Parathyroid adenoma (tissue), 2 donors: ENCODE results near the gene SUMO3.

Experiments
- H2AFZ ChIP-seq: fragments of 300-600 bp; sonication (generic); one replicate; pipeline ENCODE4 v1.7.0; 2017; ENCODE audit warnings: antibody characterized with exemption, mild to moderate bottlenecking
- H3K27ac ChIP-seq: fragments of 300-600 bp; sonication (generic); one replicate; pipeline ENCODE4 v1.7.0; 2017
- H3K27me3 ChIP-seq: fragments of 300-600 bp; sonication (generic); one replicate; pipeline ENCODE4 v1.7.0; 2017; ENCODE audit warnings: low read length; ENCODE audit not compliant: control insufficient read depth, insufficient read depth
- H3K36me3 ChIP-seq: fragments of 300-600 bp; sonication (generic); one replicate; pipeline ENCODE4 v1.7.0; 2017; ENCODE audit warnings: low read length; ENCODE audit not compliant: control insufficient read depth, insufficient read depth
- H3K4me1 ChIP-seq: fragments of 300-600 bp; sonication (generic); one replicate; pipeline ENCODE4 v1.7.0; 2017; ENCODE audit warnings: control low read depth
- H3K4me2 ChIP-seq: fragments of 300-600 bp; sonication (generic); one replicate; pipeline ENCODE4 v1.7.0; 2017; ENCODE audit warnings: low read length
- H3K4me3 ChIP-seq: fragments of 300-600 bp; sonication (generic); one replicate; pipeline ENCODE4 v1.7.0; 2017; ENCODE audit warnings: low read depth, low read length
- H3K79me2 ChIP-seq: fragments of 300-600 bp; sonication (generic); one replicate; pipeline ENCODE4 v1.7.0; 2017; ENCODE audit warnings: control low read depth
- H3K9ac ChIP-seq: fragments of 300-600 bp; sonication (generic); one replicate; pipeline ENCODE4 v1.7.0; 2017; ENCODE audit warnings: mild to moderate bottlenecking
- H3K9me3 ChIP-seq: fragments of 300-600 bp; sonication (generic); one replicate; pipeline ENCODE4 v1.7.0; 2017; ENCODE audit warnings: low read length; ENCODE audit not compliant: control insufficient read depth
- CTCF ChIP-seq: fragments of 300-600 bp; sonication (generic); IDR thresholded peaks from one replicate; pipeline ENCODE4 v1.7.0; 2017; ENCODE audit warnings: antibody characterized with exemption, mild to moderate bottlenecking
- donor health status: primary hyperparathyroidism.

Gene SUMO3

DNA sequence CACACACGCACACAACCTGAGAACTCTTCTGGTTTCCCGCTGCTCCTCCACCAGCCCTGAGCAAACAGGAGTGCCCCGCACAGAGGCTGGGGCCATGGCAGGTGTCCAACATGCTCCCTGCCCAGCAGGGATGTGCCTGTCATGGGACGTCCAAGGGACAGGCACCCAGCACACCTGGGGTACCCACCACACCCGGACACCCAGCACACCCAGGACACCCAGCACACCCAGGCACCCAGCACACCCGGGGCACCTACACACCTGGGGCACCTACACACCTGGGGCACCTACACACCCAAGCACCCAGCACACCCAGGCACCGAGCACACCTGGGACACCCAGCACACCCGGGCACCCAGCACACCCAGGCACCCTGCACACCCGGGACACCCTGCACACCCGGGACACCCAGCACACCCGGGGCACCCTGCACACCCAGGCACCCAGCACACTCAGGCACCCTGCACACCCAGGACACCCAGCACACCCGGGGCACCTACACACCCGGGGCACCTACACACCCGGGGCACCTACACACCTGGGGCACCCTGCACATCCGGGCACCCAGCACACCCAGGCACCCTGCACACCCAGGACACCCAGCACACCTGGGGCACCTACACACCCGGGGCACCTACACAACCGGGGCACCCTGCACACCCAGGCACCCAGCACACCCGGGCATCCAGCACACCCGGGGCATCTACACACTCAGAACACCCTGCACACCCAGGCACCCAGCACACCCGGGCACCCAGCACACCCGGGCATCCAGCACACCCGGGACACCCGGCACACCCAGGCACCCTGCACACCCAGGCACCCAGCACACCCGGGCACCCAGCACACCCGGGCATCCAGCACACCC is 54.2 kb downstream of the SUMO3 start:
- H3K79me2 ChIP-seq: no peaks in the 10 kb centered on the region
- H3K9me3 ChIP-seq: no peaks in the 10 kb centered on the region
- no peak overlapping the region for H3K9ac ChIP-seq
- H2AFZ ChIP-seq: no peak overlapping the region
- no peaks in the 10 kb centered on the region for H3K27me3 ChIP-seq
- no peak overlapping the region for H3K4me3 ChIP-seq
- TF ChIP-seq CTCF: no peak
- H3K27ac ChIP-seq: no peak overlapping the region
- no peaks in the 10 kb centered on the region for H3K36me3 ChIP-seq
- H3K4me2 ChIP-seq: no peak overlapping the region
- no peaks in the 10 kb centered on the region for H3K4me1 ChIP-seq

DNA sequence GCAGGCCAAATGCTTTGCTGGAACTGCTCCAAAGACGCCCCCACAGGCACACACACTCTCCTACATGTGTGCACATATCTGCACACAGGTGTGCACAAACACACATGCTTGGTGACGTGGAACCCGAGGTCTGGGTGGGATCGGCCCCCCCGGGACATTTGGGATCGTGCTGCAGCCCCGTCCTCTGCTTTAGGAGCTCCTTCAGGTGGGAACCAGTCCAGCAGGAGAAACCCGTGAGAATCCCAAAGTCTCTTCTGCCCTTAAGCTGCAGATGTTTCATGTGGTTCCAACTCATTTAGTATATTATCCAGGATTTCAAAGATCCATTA is 54.8 kb downstream of the SUMO3 start:
- no peaks in the 10 kb centered on the region for H3K79me2 ChIP-seq
- no peaks in the 10 kb centered on the region for H3K4me1 ChIP-seq
- no peak overlapping the region for H3K9ac ChIP-seq
- TF ChIP-seq CTCF: no peak
- no peaks in the 10 kb centered on the region for H3K36me3 ChIP-seq
- no peak overlapping the region for H2AFZ ChIP-seq
- H3K4me2 ChIP-seq: no peak overlapping the region
- no peak overlapping the region for H3K4me3 ChIP-seq
- no peak overlapping the region for H3K27ac ChIP-seq
- H3K9me3 ChIP-seq: no peaks in the 10 kb centered on the region
- H3K27me3 ChIP-seq: no peaks in the 10 kb centered on the region

DNA sequence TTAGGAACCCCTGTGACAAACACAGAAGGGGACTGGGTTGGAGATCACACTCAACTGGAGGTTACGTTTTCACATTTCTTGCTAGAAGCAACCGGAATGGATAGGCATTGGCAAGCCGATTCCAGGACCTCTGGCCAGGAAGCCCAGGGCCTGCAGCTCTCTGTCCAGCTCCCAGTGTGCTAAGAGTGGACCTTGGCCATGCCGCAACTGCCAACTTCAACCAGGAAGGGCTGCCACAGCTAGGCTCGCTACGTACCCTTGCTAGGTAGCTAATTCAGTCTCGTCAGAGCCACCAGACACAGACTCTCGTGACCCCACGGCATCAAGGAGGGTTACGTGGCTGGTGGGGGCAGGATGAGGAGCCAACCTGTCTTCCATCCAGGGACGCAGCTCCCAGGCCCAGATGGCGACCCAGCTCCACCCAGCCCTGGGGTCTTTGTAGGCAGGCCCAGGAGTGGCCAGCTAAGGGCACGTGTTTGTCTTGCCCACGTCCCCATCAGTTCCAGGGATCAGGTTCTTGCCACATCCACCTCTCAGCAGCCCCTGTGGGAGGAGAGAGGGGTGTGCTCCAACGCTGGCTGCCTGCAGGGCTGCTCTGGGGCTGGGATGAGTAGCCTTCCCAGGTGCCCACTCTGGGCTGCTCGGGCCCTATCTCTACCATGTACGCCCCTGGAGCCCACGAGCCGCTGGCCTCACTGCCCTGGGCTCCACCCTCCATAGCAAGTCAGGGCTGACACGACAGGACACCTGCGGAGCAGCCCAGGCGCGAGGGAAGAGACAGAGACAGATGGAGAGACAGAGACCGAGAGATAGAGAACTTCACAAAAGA is 55.4 kb downstream of the SUMO3 start:
- Histone ChIP-seq H3K79me2 (no peaks in the 10 kb centered on the region), H3K9me3 (no peaks in the 10 kb centered on the region), H3K4me1 (no peaks in the 10 kb centered on the region), H3K4me2 (no peak overlapping the region), H3K36me3 (no peaks in the 10 kb centered on the region), H3K9ac (no peak overlapping the region), H2AFZ (no peak overlapping the region), H3K4me3 (no peak overlapping the region), H3K27me3 (no peaks in the 10 kb centered on the region), H3K27ac (no peak overlapping the region)
- no peak for TF ChIP-seq CTCF

GRCh38 chr21:44761747-44762208 is 56.1 kb downstream of the SUMO3 start:
- H3K79me2 ChIP-seq: no peaks in the 10 kb centered on the region
- no peak for TF ChIP-seq CTCF
- H3K9me3 ChIP-seq: no peaks in the 10 kb centered on the region
- H3K4me1 ChIP-seq: no peaks in the 10 kb centered on the region
- no peak overlapping the region for H2AFZ ChIP-seq
- H3K27me3 ChIP-seq: no peaks in the 10 kb centered on the region
- no peak overlapping the region for H3K27ac ChIP-seq
- H3K4me3 ChIP-seq: no peak overlapping the region
- no peak overlapping the region for H3K4me2 ChIP-seq
- H3K36me3 ChIP-seq: no peaks in the 10 kb centered on the region
- H3K9ac ChIP-seq: no peak overlapping the region
